Osteocyte (in vitro differentiated cells): ENCODE measurements around the gene ATP11A. TPM values are rescaled to one million over a fixed set of nuclear protein-coding genes. Genes with fewer than 3 reads are reported as not detected.

Experiments
- DNase-seq: peaks from one replicate; pipeline ENCODE4 v3.0.0; 2021; ENCODE audit warnings: mixed read lengths; ENCODE audit not compliant: unreplicated experiment; ENCODE audit errors: extremely low spot score
- H3K27ac Mint-ChIP-seq: one replicate; pipeline ENCODE4 v1.8.0; 2021; ENCODE audit warnings: mild to moderate bottlenecking, mixed read lengths; ENCODE audit not compliant: unreplicated experiment
- H3K27me3 Mint-ChIP-seq: one replicate; pipeline ENCODE4 v1.8.0; 2021; ENCODE audit warnings: mixed read lengths; ENCODE audit not compliant: unreplicated experiment
- H3K36me3 Mint-ChIP-seq: one replicate; pipeline ENCODE4 v1.8.0; 2021; ENCODE audit warnings: mixed read lengths; ENCODE audit not compliant: unreplicated experiment
- H3K4me1 Mint-ChIP-seq: one replicate; pipeline ENCODE4 v1.8.0; 2021; ENCODE audit warnings: mixed read lengths; ENCODE audit not compliant: unreplicated experiment
- H3K4me3 Mint-ChIP-seq: one replicate; pipeline ENCODE4 v1.8.0; 2021; ENCODE audit warnings: mild to moderate bottlenecking, moderate library complexity, mixed read lengths; ENCODE audit not compliant: unreplicated experiment
- H3K9me3 Mint-ChIP-seq: one replicate; pipeline ENCODE4 v1.8.0; 2021; ENCODE audit warnings: mixed read lengths; ENCODE audit not compliant: unreplicated experiment
- total RNA-seq: library from RNA; stranded (reverse); gene quantifications from 2 replicates; pipeline ENCODE4 v1.2.1, GENCODE V29; 2021
- TF ChIP-seq, protein P1 (sequence below): fragments of 200-600 bp; sonication (generic); IDR thresholded peaks from 2 replicates; pipeline ENCODE4 v1.5.0; 2021; ENCODE audit warnings: antibody characterized with exemption, mild to moderate bottlenecking, moderate library complexity

ATP11A gene
- total RNA-seq, 1 donor from 2014 or later = 15.7 TPM

DNA sequence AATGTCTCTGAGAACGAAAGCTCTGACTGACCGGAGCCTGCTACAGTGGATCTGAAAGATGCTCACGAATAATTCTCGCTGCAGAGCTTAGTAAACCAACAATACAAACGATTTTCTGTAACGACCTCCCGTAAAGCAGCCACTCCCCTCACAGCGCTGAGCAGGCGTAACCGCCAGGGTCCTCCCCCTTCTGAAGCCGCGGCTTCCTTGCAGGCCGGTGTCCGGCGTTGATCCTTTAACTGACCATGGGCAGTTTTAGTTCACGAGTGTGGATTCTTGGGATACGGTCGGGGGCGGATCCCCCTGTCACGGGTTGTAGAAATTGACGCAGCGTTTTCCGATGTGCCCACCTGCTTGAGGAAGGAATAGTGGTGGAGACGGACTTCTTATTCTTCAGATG is 75.9 kb downstream of the ATP11A start:
- no peaks in the 10 kb centered on the region for H3K4me1 Mint-ChIP-seq
- no peaks in the 10 kb centered on the region for H3K9me3 Mint-ChIP-seq
- H3K27ac Mint-ChIP-seq = no peak overlapping the region
- peaks cover 2% of the 10 kb centered on the region for H3K36me3 Mint-ChIP-seq
- no peak for DNase-seq
- TF ChIP-seq, protein P1, sequence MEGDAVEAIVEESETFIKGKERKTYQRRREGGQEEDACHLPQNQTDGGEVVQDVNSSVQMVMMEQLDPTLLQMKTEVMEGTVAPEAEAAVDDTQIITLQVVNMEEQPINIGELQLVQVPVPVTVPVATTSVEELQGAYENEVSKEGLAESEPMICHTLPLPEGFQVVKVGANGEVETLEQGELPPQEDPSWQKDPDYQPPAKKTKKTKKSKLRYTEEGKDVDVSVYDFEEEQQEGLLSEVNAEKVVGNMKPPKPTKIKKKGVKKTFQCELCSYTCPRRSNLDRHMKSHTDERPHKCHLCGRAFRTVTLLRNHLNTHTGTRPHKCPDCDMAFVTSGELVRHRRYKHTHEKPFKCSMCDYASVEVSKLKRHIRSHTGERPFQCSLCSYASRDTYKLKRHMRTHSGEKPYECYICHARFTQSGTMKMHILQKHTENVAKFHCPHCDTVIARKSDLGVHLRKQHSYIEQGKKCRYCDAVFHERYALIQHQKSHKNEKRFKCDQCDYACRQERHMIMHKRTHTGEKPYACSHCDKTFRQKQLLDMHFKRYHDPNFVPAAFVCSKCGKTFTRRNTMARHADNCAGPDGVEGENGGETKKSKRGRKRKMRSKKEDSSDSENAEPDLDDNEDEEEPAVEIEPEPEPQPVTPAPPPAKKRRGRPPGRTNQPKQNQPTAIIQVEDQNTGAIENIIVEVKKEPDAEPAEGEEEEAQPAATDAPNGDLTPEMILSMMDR = no peak
- H3K27me3 Mint-ChIP-seq = no peaks in the 10 kb centered on the region
- H3K4me3 Mint-ChIP-seq = no peak overlapping the region

DNA sequence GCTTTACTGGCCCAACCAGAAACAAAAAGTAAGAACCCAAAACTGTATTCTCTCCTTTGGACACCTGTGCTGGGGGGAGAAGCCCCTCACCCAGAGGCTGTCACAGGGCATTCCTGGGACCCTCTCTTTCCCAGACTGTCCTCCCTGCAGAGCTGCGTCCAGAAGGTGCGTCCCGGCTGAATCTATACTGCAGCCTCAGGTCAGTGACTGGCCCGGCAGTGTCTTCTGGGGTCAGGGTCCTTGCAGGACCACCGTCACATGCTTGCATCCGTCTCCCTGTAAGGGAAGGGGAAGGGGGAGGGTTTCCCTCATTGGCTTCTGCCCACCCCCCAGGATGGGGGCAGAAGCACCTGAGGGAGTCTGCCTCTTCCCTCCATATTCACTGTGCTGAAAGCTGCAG is 76.5 kb downstream of the ATP11A start:
- no peaks in the 10 kb centered on the region for H3K9me3 Mint-ChIP-seq
- no peak overlapping the region for H3K4me3 Mint-ChIP-seq
- no peaks in the 10 kb centered on the region for H3K27me3 Mint-ChIP-seq
- no peaks in the 10 kb centered on the region for H3K4me1 Mint-ChIP-seq
- peaks cover 2% of the 10 kb centered on the region for H3K36me3 Mint-ChIP-seq
- TF ChIP-seq, protein P1 = no peak
- H3K27ac Mint-ChIP-seq = no peak overlapping the region
- no peak for DNase-seq

DNA sequence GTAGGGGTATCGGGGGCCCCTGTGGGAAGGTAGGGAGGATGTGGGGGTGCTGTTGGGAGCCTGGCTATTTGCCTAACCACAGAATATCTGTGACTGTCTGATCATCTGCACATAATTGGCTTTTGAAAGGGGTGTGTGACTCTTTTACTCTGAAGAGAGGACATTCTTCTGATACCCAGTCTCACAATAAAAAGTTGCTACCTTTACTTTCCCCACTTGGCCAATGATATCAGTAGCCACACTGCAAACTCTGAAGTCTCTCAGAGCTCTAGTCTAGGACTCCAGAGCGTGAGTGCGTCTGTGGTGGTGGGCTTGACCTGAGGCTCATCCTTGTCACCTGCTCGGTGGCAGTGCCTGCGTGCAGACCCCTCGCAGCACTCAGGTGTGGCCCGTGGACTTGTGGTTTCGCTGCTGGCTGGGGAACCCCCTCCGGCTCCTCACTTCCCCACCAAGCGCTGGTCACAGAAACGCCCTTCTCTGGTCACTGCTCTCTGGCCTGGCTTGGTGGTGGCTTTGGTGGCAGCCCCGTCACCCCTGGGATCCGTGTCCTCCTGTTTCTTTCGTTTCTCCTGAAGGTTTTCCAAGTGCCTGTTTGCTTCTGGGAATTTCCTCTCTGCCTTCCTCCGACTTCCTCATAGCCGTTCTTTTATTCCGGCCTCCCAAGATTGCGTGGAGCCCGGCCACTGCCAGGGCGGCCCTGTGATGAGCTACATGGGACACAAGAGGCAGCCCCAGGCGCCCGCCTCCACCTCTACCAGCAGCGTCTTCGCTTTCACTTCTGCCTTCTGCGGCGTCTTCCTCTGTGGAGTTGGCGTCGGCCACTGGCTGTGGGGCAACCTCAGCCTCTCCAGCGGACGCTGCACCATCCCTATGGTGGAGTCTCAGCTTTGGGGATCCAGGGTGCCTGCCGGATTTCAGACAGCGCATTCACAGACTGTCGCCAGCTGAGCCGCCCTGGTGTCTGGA is 78.0 kb downstream of the ATP11A start:
- H3K27me3 Mint-ChIP-seq = no peaks in the 10 kb centered on the region
- H3K4me1 Mint-ChIP-seq = no peaks in the 10 kb centered on the region
- no peak overlapping the region for H3K4me3 Mint-ChIP-seq
- no peak overlapping the region for H3K27ac Mint-ChIP-seq
- peaks cover 4% of the 10 kb centered on the region for H3K36me3 Mint-ChIP-seq
- H3K9me3 Mint-ChIP-seq = no peaks in the 10 kb centered on the region
- TF ChIP-seq, protein P1 = no peak
- DNase-seq = no peak

DNA sequence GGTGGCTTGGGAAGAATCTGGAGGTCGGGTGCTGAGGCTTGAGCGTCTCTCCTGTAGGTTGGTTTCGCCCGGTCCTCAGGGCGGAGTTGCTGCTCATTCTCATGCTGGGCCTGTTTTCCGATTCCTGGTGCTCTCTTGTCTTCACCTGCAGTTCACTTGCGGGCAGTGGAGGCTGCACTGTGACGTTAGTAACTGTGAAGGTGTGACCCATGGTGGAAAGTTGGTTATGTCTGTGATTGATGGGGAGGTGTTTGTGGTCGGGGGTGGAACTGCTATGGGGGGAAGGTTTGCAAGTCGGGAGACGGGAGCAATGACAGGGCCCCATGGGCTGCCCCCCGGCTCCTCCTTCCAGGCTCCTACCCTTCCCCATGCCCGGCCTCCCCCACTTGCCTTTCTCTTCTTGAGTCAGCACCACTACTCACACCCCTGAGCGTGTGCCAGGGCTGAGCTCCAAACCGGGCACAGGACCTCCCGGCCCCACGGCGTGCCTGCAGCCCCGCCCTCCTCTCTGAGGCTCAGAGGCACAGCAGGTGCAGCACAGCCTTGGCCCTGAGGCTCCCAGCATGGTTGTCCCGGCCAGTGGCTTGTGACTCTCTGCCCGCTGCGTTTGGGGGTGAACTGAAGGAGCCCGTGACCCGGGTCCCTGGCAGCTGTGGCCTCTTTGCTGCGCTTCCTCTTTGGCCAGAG is 79.1 kb downstream of the ATP11A start:
- Mint-ChIP-seq H3K27ac (no peak overlapping the region), H3K4me3 (no peak overlapping the region), H3K27me3 (no peaks in the 10 kb centered on the region), H3K4me1 (no peaks in the 10 kb centered on the region), H3K36me3 (peaks cover 4% of the 10 kb centered on the region), H3K9me3 (no peaks in the 10 kb centered on the region)
- DNase-seq = no peak
- TF ChIP-seq, protein P1 = no peak

DNA sequence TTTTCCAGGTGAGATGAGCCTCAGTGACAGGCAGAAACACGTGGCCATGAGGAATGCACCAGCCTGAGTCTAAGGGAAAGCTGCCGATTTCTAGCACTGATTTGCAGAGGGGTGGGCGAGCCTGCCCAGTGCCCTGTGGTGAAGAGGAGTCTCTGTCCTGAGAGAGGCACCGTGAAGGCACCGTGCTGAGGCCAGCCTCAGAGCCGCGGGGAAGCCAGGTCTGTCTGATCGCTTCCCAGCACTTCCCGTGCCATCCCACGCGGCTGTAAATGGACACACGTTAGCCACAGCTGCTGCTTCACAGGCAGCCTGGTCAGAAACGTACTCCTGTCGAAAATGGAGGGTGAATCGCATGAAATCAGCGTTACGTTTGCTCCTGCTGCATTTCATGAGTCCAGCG is 79.8 kb downstream of the ATP11A start:
- no peak overlapping the region for H3K4me3 Mint-ChIP-seq
- no peaks in the 10 kb centered on the region for H3K9me3 Mint-ChIP-seq
- no peak for DNase-seq
- no peaks in the 10 kb centered on the region for H3K27me3 Mint-ChIP-seq
- TF ChIP-seq, protein P1 = no peak
- no peak overlapping the region for H3K27ac Mint-ChIP-seq
- no peaks in the 10 kb centered on the region for H3K4me1 Mint-ChIP-seq
- peaks cover 4% of the 10 kb centered on the region for H3K36me3 Mint-ChIP-seq
